Parathyroid adenoma (tissue), 2 donors: Measurements from ENCODE around the gene BANK1.

Source experiments
- H2AFZ ChIP-seq: fragments of 300-600 bp; sonication (generic); one replicate; pipeline ENCODE4 v1.7.0; 2017; ENCODE audit warnings: antibody characterized with exemption, mild to moderate bottlenecking
- H3K27ac ChIP-seq: fragments of 300-600 bp; sonication (generic); one replicate; pipeline ENCODE4 v1.7.0; 2017
- H3K27me3 ChIP-seq: fragments of 300-600 bp; sonication (generic); one replicate; pipeline ENCODE4 v1.7.0; 2017; ENCODE audit warnings: low read length; ENCODE audit not compliant: control insufficient read depth, insufficient read depth
- H3K36me3 ChIP-seq: fragments of 300-600 bp; sonication (generic); one replicate; pipeline ENCODE4 v1.7.0; 2017; ENCODE audit warnings: low read length; ENCODE audit not compliant: control insufficient read depth, insufficient read depth
- H3K4me1 ChIP-seq: fragments of 300-600 bp; sonication (generic); one replicate; pipeline ENCODE4 v1.7.0; 2017; ENCODE audit warnings: control low read depth
- H3K4me2 ChIP-seq: fragments of 300-600 bp; sonication (generic); one replicate; pipeline ENCODE4 v1.7.0; 2017; ENCODE audit warnings: low read length
- H3K4me3 ChIP-seq: fragments of 300-600 bp; sonication (generic); one replicate; pipeline ENCODE4 v1.7.0; 2017; ENCODE audit warnings: low read depth, low read length
- H3K79me2 ChIP-seq: fragments of 300-600 bp; sonication (generic); one replicate; pipeline ENCODE4 v1.7.0; 2017; ENCODE audit warnings: control low read depth
- H3K9ac ChIP-seq: fragments of 300-600 bp; sonication (generic); one replicate; pipeline ENCODE4 v1.7.0; 2017; ENCODE audit warnings: mild to moderate bottlenecking
- H3K9me3 ChIP-seq: fragments of 300-600 bp; sonication (generic); one replicate; pipeline ENCODE4 v1.7.0; 2017; ENCODE audit warnings: low read length; ENCODE audit not compliant: control insufficient read depth
- CTCF ChIP-seq: fragments of 300-600 bp; sonication (generic); IDR thresholded peaks from one replicate; pipeline ENCODE4 v1.7.0; 2017; ENCODE audit warnings: antibody characterized with exemption, mild to moderate bottlenecking
- donor health status: primary hyperparathyroidism.

BANK1 gene

DNA sequence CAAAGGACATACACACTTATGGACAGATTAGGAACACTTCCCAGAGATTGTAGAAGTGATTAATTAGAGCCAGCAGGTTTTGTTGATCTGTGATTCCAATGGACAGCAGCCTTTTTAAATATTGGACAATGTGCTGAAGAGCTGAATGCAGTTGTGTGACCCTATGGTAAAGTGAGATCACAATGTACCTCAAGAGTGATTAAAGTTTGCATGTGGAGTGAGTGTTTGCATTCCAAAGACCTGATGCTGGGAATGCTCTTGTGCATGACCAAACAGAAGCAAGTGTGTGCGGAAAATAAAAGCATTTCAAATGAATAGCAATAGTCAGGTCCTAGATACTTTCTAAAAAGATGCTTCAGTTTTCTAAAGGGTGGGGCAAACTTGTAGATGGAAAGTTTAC lies 154.1 kb downstream of the BANK1 start:
- no peaks in the 10 kb centered on the region for H3K4me1 ChIP-seq
- no peak overlapping the region for H3K4me3 ChIP-seq
- TF ChIP-seq CTCF: no peak
- H3K4me2 ChIP-seq: no peak overlapping the region
- H3K36me3 ChIP-seq: no peaks in the 10 kb centered on the region
- H3K9me3 ChIP-seq: no peaks in the 10 kb centered on the region
- no peaks in the 10 kb centered on the region for H3K79me2 ChIP-seq
- H2AFZ ChIP-seq: no peak overlapping the region
- H3K27me3 ChIP-seq: no peaks in the 10 kb centered on the region
- no peak overlapping the region for H3K27ac ChIP-seq
- H3K9ac ChIP-seq: no peak overlapping the region

DNA sequence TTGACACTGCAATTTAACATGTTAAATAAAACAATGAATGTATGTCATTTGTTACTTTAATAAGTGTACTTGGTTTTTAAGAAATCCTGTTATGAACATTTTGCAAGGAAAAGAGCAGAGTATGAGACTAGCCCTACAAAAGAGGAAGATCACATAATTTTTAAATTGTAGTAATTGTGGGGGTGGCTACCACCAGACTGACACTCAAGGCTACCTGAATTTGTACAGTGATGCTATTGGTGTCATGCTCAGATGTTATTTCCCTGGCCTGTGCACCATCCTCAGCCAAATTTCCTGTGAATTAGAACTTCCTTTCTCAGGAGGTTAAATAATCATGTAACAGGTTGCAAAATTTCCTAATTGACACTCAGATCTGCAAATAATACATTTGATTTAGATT lies 157.5 kb downstream of the BANK1 start:
- no peaks in the 10 kb centered on the region for H3K79me2 ChIP-seq
- no peak overlapping the region for H3K4me3 ChIP-seq

DNA sequence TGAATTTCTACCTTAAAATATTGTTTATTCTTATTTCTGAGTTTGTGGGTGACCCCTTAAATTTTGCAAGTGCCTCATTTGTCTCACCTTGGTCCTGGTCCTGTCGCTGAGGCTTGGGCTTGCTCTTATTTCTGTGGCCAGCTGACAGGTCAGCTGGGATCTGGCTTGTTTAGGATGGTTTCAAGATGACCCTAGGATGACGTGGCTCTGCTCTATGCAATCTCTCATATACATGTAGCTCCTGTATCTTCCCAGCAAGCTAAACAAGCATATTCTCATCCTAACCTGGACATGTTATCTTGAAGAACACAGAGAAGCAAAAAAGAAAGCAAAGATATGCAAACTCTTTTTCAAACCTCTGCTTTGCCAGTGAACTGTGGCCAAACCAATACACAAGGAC lies 158.4 kb downstream of the BANK1 start:
- H3K4me3 ChIP-seq: no peak overlapping the region
- no peaks in the 10 kb centered on the region for H3K79me2 ChIP-seq
- no peak overlapping the region for H2AFZ ChIP-seq
- no peaks in the 10 kb centered on the region for H3K27me3 ChIP-seq
- H3K4me2 ChIP-seq: no peak overlapping the region
- H3K9ac ChIP-seq: no peak overlapping the region
- no peaks in the 10 kb centered on the region for H3K36me3 ChIP-seq
- H3K4me1 ChIP-seq: no peaks in the 10 kb centered on the region
- H3K27ac ChIP-seq: no peak overlapping the region
- no peak for TF ChIP-seq CTCF
- no peaks in the 10 kb centered on the region for H3K9me3 ChIP-seq

More for the DNA sequence above, 157.5 kb downstream of the BANK1 start:
- Histone ChIP-seq H3K27me3 (no peaks in the 10 kb centered on the region), H3K27ac (no peak overlapping the region), H3K4me1 (no peaks in the 10 kb centered on the region), H2AFZ (no peak overlapping the region), H3K9ac (no peak overlapping the region), H3K4me2 (no peak overlapping the region), H3K36me3 (no peaks in the 10 kb centered on the region), H3K9me3 (no peaks in the 10 kb centered on the region)
- no peak for TF ChIP-seq CTCF

- H3K9me3 ChIP-seq: no peaks in the 10 kb centered on the region
- no peaks in the 10 kb centered on the region for H3K36me3 ChIP-seq
- no peak overlapping the region for H3K27ac ChIP-seq
- no peak overlapping the region for H2AFZ ChIP-seq
- no peak for TF ChIP-seq CTCF
- H3K79me2 ChIP-seq: no peaks in the 10 kb centered on the region
- H3K27me3 ChIP-seq: no peaks in the 10 kb centered on the region
- no peak overlapping the region for H3K4me3 ChIP-seq
- H3K4me1 ChIP-seq: no peaks in the 10 kb centered on the region
- no peak overlapping the region for H3K4me2 ChIP-seq
- H3K9ac ChIP-seq: no peak overlapping the region
These were observed 159.9 kb downstream of the BANK1 start for GRCh38 chr4:101950258-101950979.

GRCh38 chr4:101952985-101953384 lies 162.5 kb downstream of the BANK1 start:
- Histone ChIP-seq H3K79me2 (no peaks in the 10 kb centered on the region), H3K36me3 (no peaks in the 10 kb centered on the region), H2AFZ (no peak overlapping the region), H3K27me3 (no peaks in the 10 kb centered on the region), H3K9me3 (no peaks in the 10 kb centered on the region), H3K27ac (no peak overlapping the region), H3K4me2 (no peak overlapping the region), H3K4me3 (no peak overlapping the region), H3K4me1 (no peaks in the 10 kb centered on the region), H3K9ac (no peak overlapping the region)
- TF ChIP-seq CTCF: no peak
